Hematopoietic multipotent progenitor cell treated with erythropoietin and hydrocortisone succinate and interleukin-3 and kit ligand, for 8 days (in vitro differentiated cells): ENCODE data around the gene FSD2.
"Not testable (repeated sequence)": the region's sequence is repeated elsewhere in the genome, so short reads cannot be mapped to it uniquely, and the experiment has no call there.

Experiments
- DNase-seq: peaks from one replicate; pipeline ENCODE4 v3.0.0-alpha.2; 2015

FSD2 gene

DNA sequence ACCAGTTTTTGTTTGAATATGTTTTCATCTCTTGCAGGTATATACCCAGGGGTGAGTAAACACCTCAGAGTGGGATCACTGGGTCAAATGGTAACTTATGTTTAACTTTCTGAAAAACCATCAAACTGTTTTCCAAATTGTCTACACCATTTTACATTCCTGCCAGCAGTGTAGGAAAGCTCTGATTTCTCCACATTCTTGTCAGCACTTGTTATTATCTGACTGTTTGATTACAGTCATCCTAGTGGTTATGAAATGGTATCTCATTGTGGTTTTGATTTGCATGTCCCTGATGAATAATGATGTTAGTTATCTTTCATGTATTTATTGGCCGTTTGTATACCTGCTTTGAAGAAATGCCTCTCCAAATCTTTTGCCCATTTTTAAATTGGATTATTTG is 13.8 kb downstream of the FSD2 start:
- DNase-seq: no peak

- no peak for DNase-seq
Measured at GRCh38 chr15:82790321-82790720, 15.5 kb downstream of the FSD2 start.

GRCh38 chr15:82789491-82789890 is 16.4 kb downstream of the FSD2 start:
- no peak for DNase-seq

- DNase-seq: no peak
Measured at GRCh38 chr15:82788496-82788895, 17.4 kb downstream of the FSD2 start.

DNA sequence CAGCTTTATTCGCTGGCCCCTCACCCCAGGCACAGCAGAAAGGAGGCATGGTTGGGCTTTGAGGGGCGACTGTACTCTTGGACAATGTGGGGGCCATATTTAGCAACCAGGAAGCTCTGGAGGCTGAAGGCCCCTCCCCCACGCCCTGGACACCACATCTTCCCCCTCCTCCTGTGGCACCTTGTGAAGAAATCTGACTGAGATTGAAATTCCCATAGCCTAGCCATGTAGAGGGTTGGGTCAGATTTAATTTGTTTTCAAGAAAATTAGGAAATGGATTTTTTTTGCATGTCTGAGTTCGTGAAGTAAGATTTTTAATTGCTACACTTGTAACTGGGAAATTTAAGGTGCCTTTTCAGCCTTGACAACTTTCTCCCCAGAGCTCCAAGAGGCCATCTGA is 24.5 kb downstream of the FSD2 start:
- DNase-seq: no peak

DNA sequence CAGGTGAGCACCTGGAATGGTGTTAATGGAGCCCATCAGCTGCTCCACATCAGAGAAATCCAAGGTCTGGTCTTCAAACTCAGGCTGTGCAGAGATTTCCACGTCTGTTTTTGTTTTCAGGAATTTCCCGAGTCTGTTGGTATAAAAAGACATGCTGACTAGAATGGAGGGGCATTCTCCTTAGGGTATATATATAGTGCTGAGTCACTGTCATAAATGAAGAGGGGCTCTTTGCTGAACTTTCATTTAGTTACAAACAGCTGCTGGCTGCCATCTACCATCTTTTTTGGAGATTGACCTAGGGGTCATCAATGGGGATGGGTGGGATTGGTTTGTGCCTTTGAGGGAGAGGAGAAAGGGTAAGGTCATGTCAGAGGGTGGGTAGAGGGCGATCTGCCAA is 27.1 kb downstream of the FSD2 start:
- no peak for DNase-seq

DNA sequence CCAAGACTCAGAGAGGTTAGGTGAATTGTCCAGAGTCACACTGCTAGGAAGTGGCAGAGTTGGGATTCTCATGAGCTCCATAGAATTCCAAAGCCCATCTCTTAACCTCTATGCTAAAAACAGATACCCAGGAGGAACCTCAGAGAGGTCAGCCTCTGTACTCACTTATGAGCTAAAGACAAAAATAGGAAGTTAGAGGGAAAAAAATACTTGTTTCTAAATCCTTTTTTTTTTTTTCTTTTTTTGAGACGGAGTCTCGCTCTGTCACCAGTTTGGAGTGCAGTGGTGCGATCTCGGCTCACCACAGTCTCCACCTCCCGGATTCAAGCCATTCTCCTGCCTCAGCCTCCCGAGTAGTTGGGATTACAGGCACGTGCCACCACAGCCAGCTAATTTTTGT is 31.4 kb downstream of the FSD2 start:
- no peak for DNase-seq

GRCh38 chr15:82771789-82772607 is 33.9 kb downstream of the FSD2 start:
- no peak for DNase-seq

GRCh38 chr15:82768414-82769054 is 37.3 kb downstream of the FSD2 start:
- no peak for DNase-seq

DNA sequence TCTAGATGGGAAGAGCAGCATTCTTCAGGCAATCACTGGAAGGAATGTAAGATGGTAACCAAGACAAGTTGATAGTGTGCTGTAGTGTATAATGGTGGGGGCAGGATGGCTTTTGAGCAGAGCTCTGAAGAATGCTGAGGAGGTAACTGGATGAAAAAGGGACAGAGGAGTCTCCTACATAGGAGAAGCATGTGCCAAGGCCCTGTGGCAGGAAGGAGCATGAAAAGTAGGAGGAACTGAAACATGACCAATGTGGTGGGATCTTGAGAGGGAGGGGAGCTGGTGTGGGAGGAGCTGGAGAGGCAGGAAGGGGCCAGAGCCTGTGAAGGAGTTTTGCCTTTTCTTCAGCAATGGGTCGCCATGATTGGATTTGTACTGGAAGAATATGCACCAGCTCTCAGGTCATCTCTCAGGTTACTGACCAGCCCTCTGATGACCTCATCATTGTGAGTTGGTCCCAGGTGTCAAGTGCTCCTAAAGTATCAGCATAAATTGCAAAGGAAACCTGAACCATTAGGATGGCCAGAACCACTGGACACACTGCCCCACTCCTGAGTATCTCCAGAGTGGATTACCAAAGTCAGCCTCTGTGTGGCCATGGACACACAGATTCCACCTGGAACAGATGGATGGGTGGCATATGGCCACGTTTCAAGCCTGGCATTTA is 38.6 kb downstream of the FSD2 start:
- DNase-seq: no peak

- DNase-seq: not testable (repeated sequence)
Measured at GRCh38 chr15:82766201-82766600, 39.7 kb downstream of the FSD2 start.

GRCh38 chr15:82764740-82765139 is 41.1 kb downstream of the FSD2 start:
- DNase-seq: no peak

GRCh38 chr15:82764117-82764490 is 41.8 kb downstream of the FSD2 start:
- no peak for DNase-seq

- no peak for DNase-seq
Measured at GRCh38 chr15:82763361-82764116, 42.3 kb downstream of the FSD2 start.

DNA sequence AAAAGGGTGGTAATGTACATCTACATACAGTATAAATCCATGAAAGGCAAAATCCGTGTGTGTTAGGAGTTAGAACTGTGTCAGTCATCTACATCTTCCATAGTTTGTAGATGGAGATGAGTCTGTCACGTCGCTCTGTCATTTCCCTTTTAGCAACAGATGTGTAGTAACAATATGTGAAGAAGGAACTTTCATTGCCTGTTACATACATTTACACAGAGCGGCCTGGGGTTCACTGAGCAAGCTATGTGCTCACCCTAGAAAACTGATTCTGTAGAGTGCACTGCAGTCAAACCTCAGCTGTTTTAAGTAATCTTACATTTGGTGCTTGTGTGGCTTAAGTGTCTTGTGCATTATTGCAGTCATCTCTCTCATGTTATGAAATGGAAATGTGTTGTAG is 54.6 kb downstream of the FSD2 start:
- DNase-seq: no peak

- peak; percentile 39 for DNase-seq
Measured at GRCh38 chr15:82750831-82751180, 55.1 kb downstream of the FSD2 start.

DNA sequence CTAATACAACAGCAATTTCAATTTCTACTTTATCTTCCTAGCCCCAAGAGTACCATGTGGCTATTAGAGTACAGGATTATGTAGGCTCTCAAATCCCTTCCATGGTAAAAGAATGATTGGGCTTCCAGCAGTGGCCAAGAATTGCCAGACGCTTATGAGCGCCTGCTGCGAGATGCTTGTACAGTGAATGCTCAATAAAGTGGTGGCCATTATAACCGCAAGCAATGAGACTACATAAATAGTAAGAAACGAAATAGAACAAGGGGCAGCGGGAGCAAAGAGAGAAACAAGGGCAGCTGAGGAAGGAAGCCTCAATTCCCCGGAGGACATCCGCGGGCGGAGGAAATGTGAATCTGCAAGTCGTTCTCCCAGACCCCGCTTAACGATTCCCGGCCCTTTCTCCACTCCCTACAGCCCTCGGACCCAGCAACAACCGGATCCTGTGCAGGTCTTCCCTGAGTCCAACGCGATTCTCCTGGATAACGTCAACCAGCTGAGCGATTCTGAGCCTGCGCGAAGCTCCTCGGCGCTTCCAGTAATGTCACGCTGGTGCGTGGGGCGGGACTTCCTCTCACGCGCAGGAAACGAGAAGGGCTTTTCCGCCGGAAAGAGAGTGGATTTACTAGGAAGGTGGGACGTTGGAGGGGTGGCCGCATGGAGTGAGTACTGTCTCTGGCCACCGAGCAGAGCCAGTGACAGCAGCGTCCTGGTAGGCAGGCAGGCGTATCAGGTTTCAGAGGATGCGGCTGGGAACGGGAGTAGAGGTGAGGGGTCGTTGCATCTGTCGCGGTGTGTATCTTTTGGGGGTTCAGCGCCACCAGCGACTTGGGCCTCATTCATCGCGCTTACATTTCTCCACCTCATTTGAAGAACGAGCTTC is 55.7 kb downstream of the FSD2 start:
- peak; percentile 96 for DNase-seq

DNA sequence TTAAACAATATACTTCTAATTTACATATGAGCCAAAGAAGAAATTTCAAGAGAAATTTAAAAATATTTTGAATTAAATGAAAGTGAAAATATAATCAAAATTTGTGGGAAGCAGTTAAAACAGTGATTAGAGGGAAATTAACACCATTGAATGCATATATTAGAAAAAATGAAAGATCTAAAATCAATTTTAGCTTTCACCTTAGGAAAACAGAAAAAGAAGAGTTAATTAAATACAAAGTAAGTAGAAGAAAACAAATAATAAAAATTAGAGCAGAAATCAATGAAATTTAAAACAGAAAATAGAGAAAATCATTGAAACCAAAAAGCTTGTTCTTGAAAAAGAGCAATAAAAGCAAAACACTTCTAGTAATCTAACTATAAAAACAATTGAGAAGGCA is 57.6 kb downstream of the FSD2 start:
- DNase-seq: no peak

- no peak for DNase-seq
Measured at GRCh38 chr15:82743810-82744209, 62.1 kb downstream of the FSD2 start.

DNA sequence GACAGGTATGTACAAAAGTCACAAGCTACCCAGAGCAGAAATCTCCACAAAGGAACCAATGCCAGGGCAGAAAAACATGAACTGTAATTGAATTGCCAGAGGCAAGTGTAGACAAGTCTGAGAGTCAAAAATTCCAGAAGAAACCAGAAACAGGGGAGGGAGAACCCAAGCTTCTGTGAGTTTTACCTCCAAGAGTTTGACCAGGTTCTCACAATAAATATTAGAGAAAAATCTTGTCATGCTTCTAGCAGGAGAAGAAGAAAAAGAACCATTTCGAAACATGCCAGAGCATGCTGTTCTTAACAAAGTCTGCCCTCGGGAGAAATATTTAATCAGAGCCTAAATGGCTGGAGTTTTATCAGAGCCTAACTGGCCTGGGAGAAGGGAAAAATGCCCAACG is 63.7 kb downstream of the FSD2 start:
- DNase-seq: no peak

- peak; percentile 30 for DNase-seq
Measured at GRCh38 chr15:82739086-82739485, 66.8 kb downstream of the FSD2 start.

DNA sequence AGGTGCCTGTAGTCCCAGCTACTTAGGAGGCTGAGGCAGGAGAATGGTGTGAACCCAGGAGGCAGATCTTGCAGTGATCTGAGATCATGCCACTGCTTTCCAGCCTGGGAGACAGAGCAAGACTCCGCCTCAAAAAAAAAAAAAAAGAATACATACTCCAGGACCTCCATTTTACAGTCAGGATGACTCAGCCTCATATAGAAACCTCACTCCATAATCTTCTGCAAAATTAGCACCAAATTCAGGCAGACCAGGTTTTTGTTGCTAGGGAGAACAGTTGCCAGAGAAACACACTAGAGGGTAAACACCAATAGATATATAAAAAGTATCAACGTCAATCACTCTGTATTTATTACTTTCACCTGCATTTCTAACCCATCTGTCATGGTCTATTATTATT is 67.9 kb downstream of the FSD2 start:
- peak; percentile 14 for DNase-seq
